Activated CD4-positive, alpha-beta T cell treated with anti-CD3 and anti-CD28 coated beads for 36 hours (primary cell): ENCODE data around the gene SPIRE1. TPM values are rescaled to one million over a fixed set of nuclear protein-coding genes. Genes with fewer than 3 reads are reported as not detected.
"Not testable (repeated sequence)": the region's sequence is repeated elsewhere in the genome, so short reads cannot be mapped to it uniquely, and the experiment has no call there.

Experiments used
- ATAC-seq: fragments of 200-7000 bp; cut with Tn5 transposase; one replicate; pipeline ENCODE4 v1.10.0; 2021; ENCODE audit warnings: mild to moderate bottlenecking, moderate library complexity
- CTCF ChIA-PET: fragments of 350-600 bp; sonication (Branson Sonifier 250); formaldehyde crosslinking; loops from one replicate; lab custom pipeline; 2021; ENCODE audit warnings: antibody characterized with exemption; lab: Charles Lee
- POLR2A ChIA-PET: fragments of 350-600 bp; sonication (Branson Sonifier 250); formaldehyde crosslinking; loops from one replicate; lab custom pipeline; 2021; ENCODE audit warnings: antibody characterized with exemption, inconsistent platforms; lab: Charles Lee
- DNase-seq: peaks from one replicate; pipeline ENCODE4 v3.0.0-alpha.2; 2020
- H3K27ac Mint-ChIP-seq: one replicate; pipeline ENCODE4 v1.8.0; 2021; ENCODE audit warnings: mixed read lengths
- H3K27me3 Mint-ChIP-seq: one replicate; pipeline ENCODE4 v1.8.0; 2021; ENCODE audit warnings: mixed read lengths
- H3K36me3 Mint-ChIP-seq: one replicate; pipeline ENCODE4 v1.8.0; 2021; ENCODE audit warnings: low read depth, mixed read lengths
- H3K4me1 Mint-ChIP-seq: one replicate; pipeline ENCODE4 v1.8.0; 2021; ENCODE audit warnings: mixed read lengths
- H3K4me3 Mint-ChIP-seq: one replicate; pipeline ENCODE4 v1.8.0; 2021; ENCODE audit warnings: mild to moderate bottlenecking, moderate library complexity, mixed read lengths
- H3K9me3 Mint-ChIP-seq: one replicate; pipeline ENCODE4 v1.8.0; 2021; ENCODE audit warnings: low read depth, mixed read lengths
- intact Hi-C, 2 experiments: fragments of 100-400 bp; cut with DNase I in 1 of 2; cut with micrococcal nuclease in 1 of 2; formaldehyde crosslinking; loops; one replicate each; pipeline versions ENCODE4 v1.14.2 to v1.15.1; 2022 to 2024; cut with DNase I, micrococcal nuclease
- total RNA-seq, 2 experiments: library from RNA; stranded (reverse); gene quantifications; one replicate each; pipeline ENCODE4 v1.2.3, GENCODE V29; 2021

Gene SPIRE1
- total RNA-seq, 2 experiments from 2014 or later = 3.0 to 3.8 TPM

- POLR2A ChIA-PET, H3K4me3 Mint-ChIP-seq, ATAC-seq, H3K27ac Mint-ChIP-seq, H3K27me3 Mint-ChIP-seq, H3K36me3 Mint-ChIP-seq, intact Hi-C loops, H3K9me3 Mint-ChIP-seq, CTCF ChIA-PET, DNase-seq, H3K4me1 Mint-ChIP-seq: not testable (repeated sequence)
These were observed 105.7 kb downstream of the SPIRE1 start for GRCh38 chr18:12551943-12552878.

- CTCF ChIA-PET, H3K27me3 Mint-ChIP-seq, ATAC-seq, H3K27ac Mint-ChIP-seq, H3K4me1 Mint-ChIP-seq, POLR2A ChIA-PET, H3K36me3 Mint-ChIP-seq, H3K4me3 Mint-ChIP-seq, intact Hi-C loops, DNase-seq, H3K9me3 Mint-ChIP-seq: not testable (repeated sequence)
These were observed 106.4 kb downstream of the SPIRE1 start for GRCh38 chr18:12551466-12551865.

GRCh38 chr18:12543697-12544096 lies 114.2 kb downstream of the SPIRE1 start:
- ChIA-PET CTCF (interaction anchor here (0.7 to 0.9 kb wide), 2 partner anchors 112 to 216 kb away, joined by 3 read pairs; no protein-coding TSS in a partner anchor), POLR2A (no interaction called here)
- Mint-ChIP-seq H3K27ac (no peak overlapping the region), H3K9me3 (peaks cover 20% of the 10 kb centered on the region), H3K27me3 (no peaks in the 10 kb centered on the region), H3K4me1 (peaks cover 6% of the 10 kb centered on the region), H3K4me3 (no peak overlapping the region), H3K36me3 (peaks cover 5% of the 10 kb centered on the region)
- DNase-seq = no peak
- ATAC-seq = no peak
- intact Hi-C loops = loop anchor here in 1 of 2 experiments (5.0 kb wide), 1 partner anchor 109 kb away; no protein-coding TSS in a partner anchor

GRCh38 chr18:12540751-12541150 lies 117.2 kb downstream of the SPIRE1 start:
- no peaks in the 10 kb centered on the region for H3K27me3 Mint-ChIP-seq
- POLR2A ChIA-PET = no interaction called here
- DNase-seq (no peak), ATAC-seq (no peak)
- intact Hi-C loops = loop anchor here (2.0 to 5.0 kb wide), 2 partner anchors 112 to 118 kb away; partner anchors contain the start of gene SPIRE1 (in 1 of the 2)
- H3K27ac Mint-ChIP-seq = no peak overlapping the region
- CTCF ChIA-PET = no interaction called here
- H3K4me3 Mint-ChIP-seq = no peak overlapping the region
- H3K9me3 Mint-ChIP-seq = peaks cover 21% of the 10 kb centered on the region
- H3K4me1 Mint-ChIP-seq = peaks cover 6% of the 10 kb centered on the region
- peaks cover 5% of the 10 kb centered on the region for H3K36me3 Mint-ChIP-seq

GRCh38 chr18:12539158-12539557 lies 118.7 kb downstream of the SPIRE1 start:
- peaks cover 21% of the 10 kb centered on the region for H3K9me3 Mint-ChIP-seq
- H3K36me3 Mint-ChIP-seq, ATAC-seq, H3K4me1 Mint-ChIP-seq, H3K27me3 Mint-ChIP-seq, H3K27ac Mint-ChIP-seq, intact Hi-C loops, CTCF ChIA-PET, POLR2A ChIA-PET, H3K4me3 Mint-ChIP-seq: not testable (repeated sequence)
- peak; percentile 14 for DNase-seq

- Mint-ChIP-seq H3K4me3 (no peak overlapping the region), H3K9me3 (peaks cover 6% of the 10 kb centered on the region), H3K36me3 (peaks cover under 1% of the 10 kb centered on the region), H3K4me1 (no peaks in the 10 kb centered on the region), H3K27me3 (no peaks in the 10 kb centered on the region), H3K27ac (no peak overlapping the region)
- intact Hi-C loops = no loop called here
- ChIA-PET CTCF (no interaction called here), POLR2A (no interaction called here)
- ATAC-seq (no peak), DNase-seq (no peak)
These were observed 123.1 kb downstream of the SPIRE1 start for GRCh38 chr18:12534820-12535219.

GRCh38 chr18:12532661-12533060 lies 125.2 kb downstream of the SPIRE1 start:
- Mint-ChIP-seq H3K27ac (no peak overlapping the region), H3K4me3 (no peak overlapping the region), H3K27me3 (no peaks in the 10 kb centered on the region), H3K9me3 (no peaks in the 10 kb centered on the region), H3K4me1 (no peaks in the 10 kb centered on the region), H3K36me3 (no peaks in the 10 kb centered on the region)
- DNase-seq (no peak), ATAC-seq (no peak)
- CTCF ChIA-PET = no interaction called here
- intact Hi-C loops = no loop called here
- POLR2A ChIA-PET = no interaction called here

GRCh38 chr18:12531749-12532148 lies 126.2 kb downstream of the SPIRE1 start:
- Mint-ChIP-seq H3K27me3 (no peaks in the 10 kb centered on the region), H3K36me3 (no peaks in the 10 kb centered on the region), H3K9me3 (no peaks in the 10 kb centered on the region), H3K27ac (no peak overlapping the region), H3K4me3 (no peak overlapping the region), H3K4me1 (no peaks in the 10 kb centered on the region)
- ATAC-seq = no peak
- CTCF ChIA-PET = no interaction called here
- POLR2A ChIA-PET = no interaction called here
- no peak for DNase-seq
- intact Hi-C loops = no loop called here

GRCh38 chr18:12520442-12520992 lies 137.4 kb downstream of the SPIRE1 start:
- Mint-ChIP-seq H3K9me3 (no peaks in the 10 kb centered on the region), H3K27ac (no peak overlapping the region), H3K4me3 (no peak overlapping the region), H3K36me3 (no peaks in the 10 kb centered on the region), H3K4me1 (no peaks in the 10 kb centered on the region), H3K27me3 (no peaks in the 10 kb centered on the region)
- DNase-seq = no peak
- intact Hi-C loops = no loop called here
- ChIA-PET POLR2A (no interaction called here), CTCF (interaction anchor here (0.7 kb wide), 1 partner anchor 62 kb away, joined by 3 read pairs; no protein-coding TSS in a partner anchor)
- no peak for ATAC-seq

GRCh38 chr18:12518832-12519531 lies 138.9 kb downstream of the SPIRE1 start:
- intact Hi-C loops = no loop called here
- ChIA-PET POLR2A (no interaction called here), CTCF (interaction anchor here (0.7 kb wide), 1 partner anchor 125 kb away, joined by 3 read pairs; no protein-coding TSS in a partner anchor)
- no peaks in the 10 kb centered on the region for H3K9me3 Mint-ChIP-seq
- ATAC-seq (no peak), DNase-seq (no peak)
- no peaks in the 10 kb centered on the region for H3K27me3 Mint-ChIP-seq
- H3K4me1 Mint-ChIP-seq = no peaks in the 10 kb centered on the region
- H3K4me3 Mint-ChIP-seq = no peak overlapping the region
- H3K36me3 Mint-ChIP-seq = no peaks in the 10 kb centered on the region
- H3K27ac Mint-ChIP-seq = no peak overlapping the region

GRCh38 chr18:12518326-12518725 lies 139.6 kb downstream of the SPIRE1 start:
- no peak overlapping the region for H3K4me3 Mint-ChIP-seq
- intact Hi-C loops = no loop called here
- no peak overlapping the region for H3K27ac Mint-ChIP-seq
- POLR2A ChIA-PET = no interaction called here
- CTCF ChIA-PET = no interaction called here
- H3K9me3 Mint-ChIP-seq = no peaks in the 10 kb centered on the region
- DNase-seq (no peak), ATAC-seq (no peak)
- no peaks in the 10 kb centered on the region for H3K4me1 Mint-ChIP-seq
- H3K27me3 Mint-ChIP-seq = no peaks in the 10 kb centered on the region
- no peaks in the 10 kb centered on the region for H3K36me3 Mint-ChIP-seq
